Urinary bladder (tissue), 4 donors: ENCODE measurements around the gene C5orf15. TPM values are rescaled to one million over a fixed set of nuclear protein-coding genes. Genes with fewer than 3 reads are reported as not detected.

Experiments used
- DNase-seq: peaks from one replicate; pipeline ENCODE4 v3.0.0-alpha.2; 2015; ENCODE audit errors: extremely low spot score
- H3K27ac ChIP-seq: one replicate; pipeline ENCODE4 v1.5.1; 2013; ENCODE audit warnings: low read depth, mild to moderate bottlenecking, moderate library complexity
- H3K36me3 ChIP-seq: one replicate; pipeline ENCODE4 v1.6.1; 2013; ENCODE audit warnings: mild to moderate bottlenecking, moderate library complexity; ENCODE audit not compliant: insufficient read depth
- H3K4me1 ChIP-seq: one replicate; pipeline ENCODE4 v1.6.1; 2013; ENCODE audit warnings: mild to moderate bottlenecking, moderate library complexity; ENCODE audit not compliant: insufficient read depth
- H3K4me3 ChIP-seq: one replicate; pipeline ENCODE4 v1.5.1; 2013; ENCODE audit warnings: low read depth, low read length
- WGBS: extraction: QIAGEN DNeasy Blood & Tissue Kit; methylation state at CpG from one replicate; pipeline ENCODE4 v1.1.7; 2013; 5-methylcytosine and 5-hydroxymethylcytosine counted together
- polyA plus RNA-seq: library from polyadenylated mRNA; stranded (reverse); fragments of 200-250 nt; gene quantifications from one replicate; pipeline ENCODE4 v1.2.3, GENCODE V29; 2013
- total RNA-seq: library from RNA; depleted of rRNA; stranded (reverse); fragments of >200 nt; gene quantifications from one replicate; pipeline ENCODE4 v1.2.3, GENCODE V29; 2014
- donor health status: healthy with polysubstance abuse.
- donor health status: healthy.

The C5orf15 gene
- total and polyA plus RNA-seq, 2 donors: 39.8 to 81.7 TPM

GRCh38 chr5:133934311-133934710 lies 34.1 kb downstream of the C5orf15 start:
- Histone ChIP-seq H3K27ac (no peak overlapping the region), H3K4me3 (no peak overlapping the region), H3K36me3 (no peaks in the 10 kb centered on the region), H3K4me1 (no peaks in the 10 kb centered on the region)
- WGBS: 75% methylated on average over 5 of the region's 5 CpGs
- DNase-seq: no peak

- WGBS: 84% methylated on average over 12 of the region's 12 CpGs
These were observed 34.6 kb downstream of the C5orf15 start for GRCh38 chr5:133933670-133934295.

DNA sequence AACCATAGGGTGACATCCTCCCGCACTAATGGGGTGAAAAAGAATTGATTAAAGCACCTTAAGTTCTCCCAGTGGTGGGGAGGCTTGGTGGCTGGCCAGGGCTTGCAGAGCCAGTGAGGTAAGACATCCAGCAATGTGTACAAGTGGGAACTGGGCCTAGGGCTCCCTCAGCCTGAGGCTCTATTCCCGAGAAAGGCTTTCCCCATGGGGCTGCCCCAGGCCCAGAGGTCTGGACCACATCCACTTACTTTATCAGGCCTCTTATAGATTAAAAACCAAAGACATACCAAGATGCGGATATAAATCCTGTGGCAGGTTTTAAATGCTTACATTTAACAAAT lies 35.3 kb downstream of the C5orf15 start:
- Histone ChIP-seq H3K4me1 (no peaks in the 10 kb centered on the region), H3K27ac (no peak overlapping the region), H3K4me3 (no peak overlapping the region), H3K36me3 (no peaks in the 10 kb centered on the region)
- no peak for DNase-seq
- WGBS: 48% methylated on average over 3 of the region's 3 CpGs

More at GRCh38 chr5:133933670-133934295, 34.6 kb downstream of the C5orf15 start:
- Histone ChIP-seq H3K27ac (no peak overlapping the region), H3K36me3 (no peaks in the 10 kb centered on the region), H3K4me1 (no peaks in the 10 kb centered on the region), H3K4me3 (no peak overlapping the region)
- no peak for DNase-seq

GRCh38 chr5:133932441-133933168 lies 35.8 kb downstream of the C5orf15 start:
- no peak for DNase-seq
- no peak overlapping the region for H3K4me3 ChIP-seq
- H3K36me3 ChIP-seq: no peaks in the 10 kb centered on the region
- whole genome bisulfite sequencing: 81% methylated on average over 13 of the region's 13 CpGs
- no peak overlapping the region for H3K27ac ChIP-seq
- no peaks in the 10 kb centered on the region for H3K4me1 ChIP-seq

GRCh38 chr5:133931546-133931945 lies 36.9 kb downstream of the C5orf15 start:
- Histone ChIP-seq H3K4me1 (no peaks in the 10 kb centered on the region), H3K27ac (no peak overlapping the region), H3K4me3 (no peak overlapping the region), H3K36me3 (no peaks in the 10 kb centered on the region)
- no peak for DNase-seq
- WGBS: 95% methylated on average over 5 of the region's 5 CpGs

DNA sequence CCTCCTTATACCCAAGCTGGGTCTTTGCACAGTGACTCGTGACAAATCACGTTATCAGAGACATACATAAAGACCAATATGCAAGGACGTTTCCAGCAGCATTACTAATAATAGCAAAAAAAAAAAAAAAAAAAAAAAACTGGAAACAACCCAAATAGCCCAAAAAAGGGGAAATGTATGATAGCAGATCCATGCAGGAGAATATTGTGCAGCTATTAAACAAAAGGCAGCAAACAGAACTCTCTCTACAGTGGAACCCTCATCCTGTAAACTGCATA lies 37.7 kb downstream of the C5orf15 start:
- no peak overlapping the region for H3K27ac ChIP-seq

GRCh38 chr5:133930061-133930812 lies 38.2 kb downstream of the C5orf15 start:
- no peak overlapping the region for H3K4me3 ChIP-seq

More for the DNA sequence above, 37.7 kb downstream of the C5orf15 start:
- 57% methylated on average over 3 of the region's 3 CpGs for WGBS
- no peaks in the 10 kb centered on the region for H3K36me3 ChIP-seq
- no peaks in the 10 kb centered on the region for H3K4me1 ChIP-seq
- no peak for DNase-seq
- no peak overlapping the region for H3K4me3 ChIP-seq

DNA sequence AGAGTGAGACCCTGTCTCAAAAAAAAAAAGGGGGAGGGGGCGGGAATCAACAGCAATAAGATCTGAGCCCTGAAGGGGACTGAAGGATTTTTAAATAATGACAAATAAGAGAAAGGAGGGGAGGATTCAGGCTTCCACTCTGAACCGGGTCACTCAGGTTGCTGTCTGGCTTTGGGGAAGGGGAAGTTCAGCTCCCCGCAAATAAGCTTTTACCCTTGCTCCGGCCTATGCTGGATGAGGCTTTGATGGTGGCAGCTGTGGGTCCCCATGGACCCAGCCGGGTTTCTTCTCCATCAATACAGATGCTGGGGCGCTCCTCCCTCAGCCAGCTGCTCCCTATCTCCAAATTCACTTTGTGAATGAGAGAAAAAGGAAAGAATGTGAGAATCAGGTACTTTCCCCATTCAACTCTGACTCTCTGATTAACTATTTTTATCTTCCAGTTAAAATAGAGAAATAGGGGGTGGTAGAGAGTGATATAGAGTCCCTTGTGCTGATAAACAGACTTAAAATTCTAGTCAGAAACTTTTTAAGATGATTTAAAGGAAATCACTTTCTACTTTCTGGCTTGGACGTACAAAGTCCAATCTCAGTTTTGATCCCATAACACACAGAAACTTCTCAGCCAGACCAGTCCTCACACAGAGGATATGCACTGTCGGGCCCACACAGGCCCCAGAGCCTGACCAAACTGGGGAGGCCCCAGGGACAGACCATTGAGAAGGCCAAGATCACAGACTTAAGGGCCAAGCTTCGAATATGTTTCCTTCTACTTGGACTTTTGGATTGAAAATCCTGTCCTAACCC lies 39.6 kb downstream of the C5orf15 start:
- H3K36me3 ChIP-seq: no peaks in the 10 kb centered on the region
- H3K4me1 ChIP-seq: no peaks in the 10 kb centered on the region
- DNase-seq: no peak
- H3K27ac ChIP-seq: no peak overlapping the region
- WGBS: 87% methylated on average over 9 of the region's 9 CpGs
- H3K4me3 ChIP-seq: no peak overlapping the region

More at GRCh38 chr5:133930061-133930812, 38.2 kb downstream of the C5orf15 start:
- 72% methylated on average over 16 of the region's 16 CpGs for WGBS
- H3K4me1 ChIP-seq: no peaks in the 10 kb centered on the region
- no peaks in the 10 kb centered on the region for H3K36me3 ChIP-seq
- H3K27ac ChIP-seq: no peak overlapping the region
- DNase-seq: no peak

- no peak for DNase-seq
- no peaks in the 10 kb centered on the region for H3K4me1 ChIP-seq
- WGBS: 75% methylated on average over 13 of the region's 13 CpGs
- no peak overlapping the region for H3K4me3 ChIP-seq
- no peaks in the 10 kb centered on the region for H3K36me3 ChIP-seq
- no peak overlapping the region for H3K27ac ChIP-seq
These were observed 40.9 kb downstream of the C5orf15 start for GRCh38 chr5:133927300-133928180.

GRCh38 chr5:133926489-133927299 lies 41.7 kb downstream of the C5orf15 start:
- H3K4me1 ChIP-seq: no peaks in the 10 kb centered on the region
- WGBS: 69% methylated on average over 17 of the region's 17 CpGs
- DNase-seq: no peak
- H3K36me3 ChIP-seq: no peaks in the 10 kb centered on the region
- no peak overlapping the region for H3K27ac ChIP-seq
- H3K4me3 ChIP-seq: no peak overlapping the region

- H3K36me3 ChIP-seq: no peaks in the 10 kb centered on the region
- no peak for DNase-seq
- no peak overlapping the region for H3K4me3 ChIP-seq
- 95% methylated on average over 12 of the region's 12 CpGs for WGBS
- H3K27ac ChIP-seq: no peak overlapping the region
- no peaks in the 10 kb centered on the region for H3K4me1 ChIP-seq
These were observed 42.4 kb downstream of the C5orf15 start for GRCh38 chr5:133925866-133926488.

DNA sequence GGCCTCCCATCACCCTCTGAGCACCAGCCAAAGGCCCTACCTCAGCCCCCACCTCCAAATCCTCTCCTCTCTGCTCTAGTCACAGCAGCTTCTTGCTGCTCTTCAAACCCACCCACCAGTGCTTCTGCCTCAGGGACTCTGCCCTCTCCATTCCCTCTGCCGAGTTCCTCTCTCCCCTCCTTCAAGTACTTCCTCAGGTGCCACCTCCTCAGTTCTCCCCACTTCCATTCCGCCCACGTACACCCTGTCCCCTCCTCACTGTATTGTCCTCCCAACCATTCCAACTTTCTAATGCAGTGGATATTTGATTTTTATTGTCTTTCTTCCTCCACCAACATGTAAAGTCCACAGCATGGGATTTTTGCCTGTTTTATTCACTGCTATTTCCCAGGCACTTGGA lies 43.2 kb downstream of the C5orf15 start:
- Histone ChIP-seq H3K27ac (no peak overlapping the region), H3K4me1 (no peaks in the 10 kb centered on the region), H3K4me3 (no peak overlapping the region), H3K36me3 (no peaks in the 10 kb centered on the region)
- DNase-seq: no peak
- 86% methylated on average over 3 of the region's 3 CpGs for WGBS
